Fibroblast of villous mesenchyme (primary cell): ENCODE results near the gene PPP1R12C. TPM values are rescaled to one million over a fixed set of nuclear protein-coding genes. Genes with fewer than 3 reads are reported as not detected.
"Not testable (repeated sequence)": the region's sequence is repeated elsewhere in the genome, so short reads cannot be mapped to it uniquely, and the experiment has no call there.

ENCODE experiments used
- DNase-seq: peaks from one replicate; pipeline ENCODE4 v3.0.0-alpha.2; 2010; ENCODE audit warnings: low read depth
- H3K4me3 ChIP-seq: 2 replicates; pipeline ENCODE4 v1.5.1; 2011; ENCODE audit warnings: low read depth, mild to moderate bottlenecking, low read length
- total RNA-seq: library from RNA; depleted of rRNA; stranded (reverse); fragments of >200 nt; gene quantifications from 2 replicates; pipeline ENCODE4 v1.2.3, GENCODE V29; 2012
- TF ChIP-seq, protein P1 (sequence below): IDR thresholded peaks from 2 replicates; pipeline ENCODE4 v1.5.1; 2012; ENCODE audit warnings: low read depth, mild to moderate bottlenecking, low read length; ENCODE audit not compliant: insufficient read depth

PPP1R12C gene
- total RNA-seq, 1 donor, result 49.7 TPM

DNA sequence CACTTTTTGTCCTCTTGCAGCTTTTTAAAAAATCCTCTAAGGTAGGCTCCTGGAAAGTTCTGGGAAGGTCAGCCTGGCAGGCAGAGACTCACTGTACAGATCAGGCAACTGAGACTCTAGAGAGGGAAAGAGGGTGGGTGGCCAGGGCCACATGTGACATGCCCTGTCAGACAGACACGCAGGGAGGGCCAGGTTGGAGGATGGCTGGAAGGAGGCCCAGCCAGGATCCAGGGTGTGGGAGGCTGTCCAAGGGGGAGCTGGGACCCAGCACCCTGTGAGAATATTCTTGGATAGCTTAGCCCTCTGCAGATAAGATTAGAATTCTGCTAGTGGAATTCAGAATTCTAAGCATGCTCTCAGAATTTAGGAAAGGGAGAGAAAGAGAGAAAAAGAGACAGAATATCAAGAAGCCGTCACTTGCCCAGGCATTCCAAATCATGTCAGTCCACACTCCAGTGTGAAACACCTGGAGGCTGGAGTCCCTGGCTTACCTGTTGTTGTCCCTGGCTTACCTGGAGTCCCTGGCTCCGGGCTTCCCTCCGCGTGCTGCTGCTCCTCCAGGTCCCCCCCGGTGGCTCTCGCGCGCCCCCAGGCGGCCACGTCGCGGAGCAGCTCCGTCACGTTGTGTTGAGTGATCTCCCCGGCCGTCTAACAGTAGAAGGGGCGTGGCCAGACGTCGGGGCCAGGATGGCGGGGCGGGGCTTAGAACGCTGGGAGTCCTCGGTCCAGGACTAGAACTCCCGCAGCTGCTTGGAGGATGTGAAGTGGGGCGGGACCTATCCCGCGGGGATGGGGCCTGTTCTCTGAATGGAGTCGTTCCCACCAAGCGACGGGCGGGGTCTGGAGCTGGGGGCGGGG lies 42.9 kb upstream of the PPP1R12C start:
- TF ChIP-seq, protein P1, sequence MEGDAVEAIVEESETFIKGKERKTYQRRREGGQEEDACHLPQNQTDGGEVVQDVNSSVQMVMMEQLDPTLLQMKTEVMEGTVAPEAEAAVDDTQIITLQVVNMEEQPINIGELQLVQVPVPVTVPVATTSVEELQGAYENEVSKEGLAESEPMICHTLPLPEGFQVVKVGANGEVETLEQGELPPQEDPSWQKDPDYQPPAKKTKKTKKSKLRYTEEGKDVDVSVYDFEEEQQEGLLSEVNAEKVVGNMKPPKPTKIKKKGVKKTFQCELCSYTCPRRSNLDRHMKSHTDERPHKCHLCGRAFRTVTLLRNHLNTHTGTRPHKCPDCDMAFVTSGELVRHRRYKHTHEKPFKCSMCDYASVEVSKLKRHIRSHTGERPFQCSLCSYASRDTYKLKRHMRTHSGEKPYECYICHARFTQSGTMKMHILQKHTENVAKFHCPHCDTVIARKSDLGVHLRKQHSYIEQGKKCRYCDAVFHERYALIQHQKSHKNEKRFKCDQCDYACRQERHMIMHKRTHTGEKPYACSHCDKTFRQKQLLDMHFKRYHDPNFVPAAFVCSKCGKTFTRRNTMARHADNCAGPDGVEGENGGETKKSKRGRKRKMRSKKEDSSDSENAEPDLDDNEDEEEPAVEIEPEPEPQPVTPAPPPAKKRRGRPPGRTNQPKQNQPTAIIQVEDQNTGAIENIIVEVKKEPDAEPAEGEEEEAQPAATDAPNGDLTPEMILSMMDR, result peak; percentile 92
- DNase-seq, result peak; percentile 77
- no peak overlapping the region for H3K4me3 ChIP-seq

DNA sequence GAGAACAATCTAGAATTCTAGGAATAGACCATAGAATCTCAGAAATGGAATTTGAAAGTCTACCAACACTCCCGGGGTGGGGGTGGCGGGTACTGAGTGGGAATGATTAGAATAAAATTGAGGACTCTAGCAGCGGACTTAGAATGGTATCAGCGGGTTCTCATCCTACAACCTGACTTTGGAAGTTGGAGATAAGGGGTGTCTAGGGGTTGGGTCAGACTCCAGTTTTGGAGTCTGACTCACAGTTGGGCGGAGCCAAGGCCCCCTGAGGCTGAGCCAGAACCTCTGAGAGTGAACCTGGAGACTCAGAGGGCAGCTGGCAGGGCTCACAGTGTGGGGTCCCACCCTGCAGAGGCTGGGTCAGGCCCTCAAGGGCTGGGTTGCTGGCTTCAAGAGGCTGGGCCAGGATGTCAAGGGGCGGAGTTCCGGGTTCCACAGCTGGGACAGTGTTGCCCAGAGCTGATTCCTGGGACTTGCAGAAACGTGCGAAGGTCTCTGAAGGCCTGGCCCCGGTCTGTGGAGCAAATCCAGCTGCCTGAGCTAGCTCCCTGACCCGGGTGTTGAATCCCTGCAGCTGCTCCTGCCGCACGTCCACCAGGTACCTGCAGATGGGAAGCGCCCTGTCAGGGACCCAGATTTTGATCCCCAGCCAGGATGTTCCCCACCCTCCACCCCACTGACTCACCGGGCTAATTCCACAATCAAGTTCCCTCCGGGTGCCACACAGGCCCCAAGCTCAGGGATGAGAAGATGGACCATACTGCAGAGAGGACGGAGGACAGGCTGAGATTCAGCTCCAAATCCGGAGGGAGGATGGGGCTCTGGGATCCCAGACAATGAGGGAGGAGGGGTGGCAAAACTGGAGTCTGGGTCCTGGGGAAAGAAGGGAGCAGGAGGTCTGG lies 41.7 kb upstream of the PPP1R12C start:
- no peak overlapping the region for H3K4me3 ChIP-seq
- TF ChIP-seq, protein P1, result no peak
- peak; percentile 77 for DNase-seq

DNA sequence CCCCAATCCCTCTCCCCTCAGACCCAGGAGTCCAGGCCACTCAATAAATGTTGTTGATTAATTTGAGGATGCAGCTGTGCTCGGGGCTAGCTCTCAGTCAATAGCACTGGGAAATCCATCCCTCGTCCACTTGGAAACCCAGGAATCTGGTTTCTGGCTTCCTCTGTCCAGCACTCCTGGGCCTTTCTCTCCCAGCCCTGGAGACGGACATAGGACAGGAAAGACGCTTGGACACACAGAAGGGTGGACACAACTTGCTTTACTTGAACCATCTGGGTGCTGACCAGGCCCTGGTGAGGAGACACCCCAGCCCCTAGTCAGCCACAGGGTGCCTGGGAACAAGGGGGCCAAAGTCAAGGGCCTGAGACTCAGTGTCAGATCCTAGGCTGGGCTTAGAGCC lies 41.0 kb upstream of the PPP1R12C start:
- no peak overlapping the region for H3K4me3 ChIP-seq
- TF ChIP-seq, protein P1, result no peak
- DNase-seq, result no peak

DNA sequence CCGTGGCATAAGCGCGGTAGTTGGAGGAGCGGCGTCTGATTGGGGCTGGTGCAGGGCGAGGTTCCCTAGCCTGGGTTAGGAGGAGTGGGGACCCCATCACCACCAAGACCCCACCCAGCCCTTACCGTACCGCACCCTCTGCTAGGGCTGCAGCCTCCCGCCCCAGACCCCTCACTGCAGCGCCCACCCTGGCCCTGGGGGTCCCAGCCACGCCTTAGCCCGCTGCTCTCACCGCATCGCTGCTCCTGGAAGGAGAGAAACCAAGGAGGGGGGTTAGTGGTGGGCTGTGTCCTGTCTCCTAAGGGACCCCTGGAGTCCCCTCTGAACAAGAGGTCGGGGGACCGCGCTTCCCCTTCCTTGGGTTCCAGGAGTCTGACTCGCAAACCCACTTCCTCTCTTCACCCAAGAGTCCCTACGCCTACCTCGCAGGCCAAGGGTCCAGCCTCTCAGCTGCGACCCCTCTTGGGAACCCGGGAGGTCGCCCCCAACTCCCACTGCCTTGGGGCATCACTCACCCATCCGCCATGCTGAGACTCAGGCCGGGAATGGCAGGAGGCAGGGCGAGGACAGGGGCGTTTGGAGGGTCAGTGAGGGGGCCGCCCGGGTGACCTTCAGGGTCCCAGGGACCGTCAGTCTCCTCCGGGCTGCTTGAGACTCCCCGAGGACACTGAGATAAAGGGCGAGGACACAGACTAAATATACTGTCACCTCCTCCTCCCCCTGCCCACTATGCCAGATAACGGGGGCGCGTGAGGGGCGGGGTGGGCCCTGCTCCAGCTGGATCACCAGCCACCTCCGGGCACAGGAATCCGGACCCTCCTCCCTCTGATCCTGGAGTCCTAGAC lies 39.8 kb upstream of the PPP1R12C start, which contains the start of gene TNNI3:
Gene TNNI3, minus strand, starts transcription at position 669 of the 845 bp plus-strand sequence. Its CDS starts 143 bp downstream, at position 526.
- H3K4me3 ChIP-seq, result no peak within 1 kb of the TSS
- TF ChIP-seq, protein P1, result no peak
- no peak for DNase-seq

DNA sequence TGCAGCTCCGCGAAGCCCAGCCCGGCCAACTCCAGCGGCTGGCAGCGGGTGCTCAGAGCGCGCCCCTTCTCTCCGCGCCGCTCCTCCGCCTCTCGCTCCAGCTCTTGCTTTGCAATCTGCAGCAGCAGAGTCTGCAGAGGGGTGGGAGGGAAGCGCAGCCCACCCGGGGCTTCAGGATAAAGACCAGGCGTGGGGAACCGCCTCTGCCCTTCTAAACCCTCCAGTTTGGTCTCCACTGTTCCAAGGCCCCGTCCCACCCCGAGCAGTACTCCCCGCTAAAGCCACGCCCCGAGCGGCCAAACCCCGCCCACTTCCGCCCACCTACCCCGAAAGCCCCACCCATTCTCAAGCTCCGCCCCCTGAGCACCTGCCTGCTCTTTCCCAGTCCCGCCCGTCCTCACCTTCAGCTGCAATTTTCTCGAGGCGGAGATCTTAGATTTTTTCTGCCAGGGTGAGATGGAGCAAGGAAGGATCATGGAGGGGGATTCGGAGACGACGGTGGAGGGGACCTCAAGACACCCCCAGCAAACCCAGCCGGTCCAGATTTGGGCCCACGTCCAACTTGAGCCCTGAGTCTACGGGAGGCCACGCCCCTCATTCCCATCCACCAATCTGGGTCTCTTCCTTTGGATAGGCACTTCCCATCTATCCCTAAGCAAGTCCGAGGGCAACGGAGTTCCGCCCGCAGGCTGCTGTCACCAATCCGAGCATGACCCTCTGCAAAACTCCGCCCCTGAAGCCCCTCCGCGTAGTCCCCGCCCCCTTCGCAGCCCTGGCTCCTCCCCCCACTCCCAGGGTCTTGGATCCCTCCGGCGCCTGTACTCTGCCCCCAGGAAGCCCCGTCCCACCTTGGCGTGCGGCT lies 39.0 kb upstream of the PPP1R12C start:
- H3K4me3 ChIP-seq, result no peak overlapping the region
- DNase-seq, result no peak
- TF ChIP-seq, protein P1, result no peak

DNA sequence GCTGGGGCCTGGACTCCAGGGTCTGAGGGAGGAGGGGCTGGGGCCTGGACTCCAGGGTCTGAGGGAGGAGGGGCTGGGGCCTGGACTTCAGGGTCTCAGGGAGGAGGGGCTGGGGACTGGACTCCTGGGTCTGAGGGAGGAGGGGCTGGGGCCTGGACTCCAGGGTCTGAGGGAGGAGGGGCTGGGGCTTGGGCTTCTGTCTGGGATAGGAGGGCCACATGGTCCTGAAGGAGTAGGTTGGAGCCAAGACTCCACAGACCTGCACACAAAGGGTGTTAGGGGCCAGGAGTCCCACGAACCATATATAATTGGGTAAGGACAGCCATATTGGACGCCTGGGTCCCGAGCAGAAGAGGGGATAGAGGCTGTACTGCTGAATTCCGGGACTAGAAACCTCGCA lies 38.3 kb upstream of the PPP1R12C start:
- not testable (repeated sequence) for DNase-seq

More for the DNA sequence above, 38.3 kb upstream of the PPP1R12C start:
- H3K4me3 ChIP-seq, result not testable (repeated sequence)
